CD4-positive, alpha-beta T cell (primary cell): Measurements from ENCODE around the gene HSPA4. TPM values are rescaled to one million over a fixed set of nuclear protein-coding genes. Genes with fewer than 3 reads are reported as not detected.

Source experiments
- ATAC-seq: fragments of 200-7000 bp; cut with Tn5 transposase; one replicate; pipeline ENCODE4 v1.10.0; 2022; ENCODE audit warnings: mild to moderate bottlenecking; ENCODE audit not compliant: poor library complexity
- CTCF ChIA-PET: fragments of 350-600 bp; sonication (Branson Sonifier 250); formaldehyde crosslinking; loops from one replicate; lab custom pipeline; 2021; ENCODE audit warnings: antibody characterized with exemption, inconsistent platforms; lab: Charles Lee
- POLR2A ChIA-PET: fragments of 350-600 bp; sonication (Branson Sonifier 250); formaldehyde crosslinking; loops from one replicate; lab custom pipeline; 2021; ENCODE audit warnings: antibody characterized with exemption, inconsistent platforms; lab: Charles Lee
- DNase-seq, 14 experiments: peaks; one replicate each; pipeline ENCODE4 v3.0.0-alpha.2; 2013 to 2020; ENCODE audit warnings: mixed read lengths in 2 of 14
- H3K27ac ChIP-seq, 2 donors: one replicate each; pipeline versions ENCODE4 v1.5.1 to v1.7.0; 2013; ENCODE audit warnings: low read length in 2 of 2, low read depth in 1 of 2, mild to moderate bottlenecking in 1 of 2
- H3K27me3 ChIP-seq, 2 experiments: 1 replicate in 1 of 2; 2 replicates in 1 of 2; pipeline versions ENCODE4 v1.6.1 to v1.7.0; 2013; ENCODE audit warnings: low read length in 2 of 2, control low read depth in 1 of 2, mild to moderate bottlenecking in 1 of 2, moderate library complexity in 1 of 2; ENCODE audit not compliant: insufficient read depth in 2 of 2, control insufficient read depth in 1 of 2
- H3K36me3 ChIP-seq: one replicate; pipeline ENCODE4 v1.6.1; 2013; ENCODE audit warnings: low read length, control low read depth; ENCODE audit not compliant: insufficient read depth
- H3K4me1 ChIP-seq: one replicate; pipeline ENCODE4 v1.6.1; 2013; ENCODE audit warnings: low read length, control low read depth; ENCODE audit not compliant: insufficient read depth
- H3K4me3 ChIP-seq: one replicate; pipeline ENCODE4 v1.5.1; 2013; ENCODE audit warnings: mild to moderate bottlenecking, low read length, moderate library complexity
- H3K9me3 ChIP-seq, 2 experiments: 1 replicate in 1 of 2; 2 replicates in 1 of 2; pipeline versions ENCODE4 v1.6.1 to v1.7.0; 2013; ENCODE audit warnings: low read length in 2 of 2, mild to moderate bottlenecking in 2 of 2, control low read depth in 1 of 2, moderate library complexity in 1 of 2; ENCODE audit not compliant: control insufficient read depth in 1 of 2, insufficient read depth in 1 of 2
- H3K27ac Mint-ChIP-seq: one replicate; pipeline ENCODE4 v1.8.0; 2020; ENCODE audit warnings: mixed read lengths
- H3K27me3 Mint-ChIP-seq: one replicate; pipeline ENCODE4 v1.8.0; 2021; ENCODE audit warnings: mixed read lengths
- H3K36me3 Mint-ChIP-seq: one replicate; pipeline ENCODE4 v1.8.0; 2021; ENCODE audit warnings: low read depth, mixed read lengths
- H3K4me1 Mint-ChIP-seq: one replicate; pipeline ENCODE4 v1.8.0; 2021; ENCODE audit warnings: low read depth, mixed read lengths
- H3K4me3 Mint-ChIP-seq: one replicate; pipeline ENCODE4 v1.8.0; 2020; ENCODE audit warnings: mild to moderate bottlenecking, mixed read lengths
- H3K9me3 Mint-ChIP-seq: one replicate; pipeline ENCODE4 v1.8.0; 2020; ENCODE audit warnings: mixed read lengths
- CTCF ChIP-seq: fragments of 200-600 bp; IDR thresholded peaks from one replicate; pipeline ENCODE4 v1.8.0; 2022; ENCODE audit warnings: antibody characterized with exemption, mild to moderate bottlenecking
- intact Hi-C, 2 experiments: fragments of 100-400 bp; cut with DNase I in 1 of 2; cut with micrococcal nuclease in 1 of 2; formaldehyde crosslinking; loops; one replicate each; pipeline versions ENCODE4 v1.15.1 to v1.9.0; 2023 to 2025; cut with DNase I, micrococcal nuclease
- total RNA-seq, 174 experiments: library from RNA in 2 of 174; stranded (reverse) in 2 of 174; gene quantifications; one replicate each; pipeline ENCODE4 v1.2.3 and lab custom pipeline; 2021 to 2026

The HSPA4 gene
- total RNA-seq, 2 experiments from 2014 or later, result 42.2 to 44.7 TPM

GRCh38 chr5:133111299-133111698 lies 59.5 kb downstream of the HSPA4 start:
- Histone ChIP-seq H3K27ac (no peak overlapping the region), H3K4me3 (no peak overlapping the region), H3K4me1 (peaks cover 14% of the 10 kb centered on the region), H3K27me3 (no peaks in the 10 kb centered on the region), H3K36me3 (no peaks in the 10 kb centered on the region), H3K9me3 (no peaks in the 10 kb centered on the region)
- peak; percentile 69 to 92 (median 76) for DNase-seq
- Mint-ChIP-seq H3K9me3 (no peaks in the 10 kb centered on the region), H3K36me3 (no peaks in the 10 kb centered on the region), H3K4me3 (no peak overlapping the region), H3K27me3 (no peaks in the 10 kb centered on the region), H3K4me1 (peaks cover 23% of the 10 kb centered on the region), H3K27ac (no peak overlapping the region)
- peak; percentile 73 for ATAC-seq
- intact Hi-C loops, result loop anchor here (1.0 to 10.0 kb wide), 8 partner anchors 81 to 834 kb away; partner anchors contain the start of gene FSTL4 (in 1 of the 2)
- peak; percentile 88 for TF ChIP-seq CTCF
- ChIA-PET CTCF (interaction anchor here (0.6 kb wide), 1 partner anchor 33 kb away, joined by 5 read pairs; no protein-coding TSS in a partner anchor), POLR2A (interaction anchor here (0.7 kb wide), 1 partner anchor 59 kb away, joined by 4 read pairs; no protein-coding TSS in a partner anchor)

- Histone ChIP-seq H3K9me3 (no peaks in the 10 kb centered on the region), H3K27ac (no peak overlapping the region), H3K4me3 (no peak overlapping the region), H3K4me1 (peaks cover 8% of the 10 kb centered on the region), H3K36me3 (no peaks in the 10 kb centered on the region), H3K27me3 (no peaks in the 10 kb centered on the region)
- DNase-seq, result no peak
- ATAC-seq, result no peak
- no peak overlapping the region for H3K4me3 Mint-ChIP-seq
- ChIA-PET CTCF (no interaction called here), POLR2A (no interaction called here)
- no peaks in the 10 kb centered on the region for H3K9me3 Mint-ChIP-seq
- H3K27ac Mint-ChIP-seq, result no peak overlapping the region
- intact Hi-C loops, result loop anchor here (5.0 to 10.0 kb wide), 5 partner anchors 80 to 833 kb away; partner anchors contain the start of gene FSTL4 (in 1 of the 2)
- peaks cover 15% of the 10 kb centered on the region for H3K4me1 Mint-ChIP-seq
- no peaks in the 10 kb centered on the region for H3K27me3 Mint-ChIP-seq
- H3K36me3 Mint-ChIP-seq, result no peaks in the 10 kb centered on the region
- TF ChIP-seq CTCF, result no peak
These were observed 60.3 kb downstream of the HSPA4 start for GRCh38 chr5:133112026-133112660.

- H3K36me3 ChIP-seq, result no peaks in the 10 kb centered on the region
- Mint-ChIP-seq H3K4me3 (no peak overlapping the region), H3K9me3 (no peaks in the 10 kb centered on the region), H3K36me3 (no peaks in the 10 kb centered on the region), H3K27me3 (no peaks in the 10 kb centered on the region), H3K27ac (no peak overlapping the region), H3K4me1 (peaks cover 7% of the 10 kb centered on the region)
- DNase-seq (no peak), ATAC-seq (no peak)
- H3K27me3 ChIP-seq, result no peaks in the 10 kb centered on the region
- H3K4me1 ChIP-seq, result peaks cover 7% of the 10 kb centered on the region
- ChIA-PET POLR2A (no interaction called here), CTCF (no interaction called here)
- intact Hi-C loops, result loop anchor here (5.0 to 10.0 kb wide), 5 partner anchors 79 to 831 kb away; partner anchors contain the start of gene FSTL4 (in 1 of the 2)
- TF ChIP-seq CTCF, result no peak
- no peak overlapping the region for H3K4me3 ChIP-seq
- H3K27ac ChIP-seq, result no peak overlapping the region
- no peaks in the 10 kb centered on the region for H3K9me3 ChIP-seq
These were observed 61.7 kb downstream of the HSPA4 start for GRCh38 chr5:133113331-133114061.
